Nucleus accumbens (tissue), 56 donors: ENCODE measurements around the gene TSPAN14.
"Not testable (repeated sequence)": the region's sequence is repeated elsewhere in the genome, so short reads cannot be mapped to it uniquely, and the experiment has no call there.

ENCODE experiments used
- DNase-seq, 56 donors: peaks; one replicate each; lab custom pipeline; 2025; lab: John Stamatoyannopoulos, UW

The TSPAN14 gene

DNA sequence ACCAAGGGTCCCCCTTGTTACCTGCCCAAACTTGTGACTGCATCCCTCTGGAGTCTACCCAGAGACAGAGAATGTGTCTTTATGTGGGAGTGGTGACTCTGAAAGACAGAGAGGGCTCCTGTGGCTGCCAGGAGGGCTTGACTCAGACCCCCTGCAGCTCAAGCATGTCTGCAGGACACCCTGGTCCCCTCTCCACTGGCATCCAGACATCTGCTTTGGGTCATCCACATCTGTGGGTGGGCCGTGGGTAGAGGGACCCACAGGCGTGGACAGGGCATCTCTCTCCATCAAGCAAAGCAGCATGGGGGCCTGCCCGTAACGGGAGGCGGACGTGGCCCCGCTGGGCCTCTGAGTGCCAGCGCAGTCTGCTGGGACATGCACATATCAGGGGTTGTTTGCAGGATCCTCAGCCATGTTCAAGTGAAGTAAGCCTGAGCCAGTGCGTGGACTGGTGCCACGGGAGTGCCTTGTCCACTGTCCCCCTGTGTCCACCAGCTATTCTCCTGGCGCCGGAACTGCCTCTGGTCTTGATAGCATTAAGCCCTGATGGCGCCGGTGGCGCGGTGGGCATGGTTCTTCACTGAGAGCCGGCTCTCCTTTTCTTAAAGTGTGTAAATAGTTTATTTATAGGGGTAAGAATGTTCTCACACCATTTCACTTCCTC, 64.2 kb downstream of the TSPAN14 start:
- DNase-seq: no peak

DNA sequence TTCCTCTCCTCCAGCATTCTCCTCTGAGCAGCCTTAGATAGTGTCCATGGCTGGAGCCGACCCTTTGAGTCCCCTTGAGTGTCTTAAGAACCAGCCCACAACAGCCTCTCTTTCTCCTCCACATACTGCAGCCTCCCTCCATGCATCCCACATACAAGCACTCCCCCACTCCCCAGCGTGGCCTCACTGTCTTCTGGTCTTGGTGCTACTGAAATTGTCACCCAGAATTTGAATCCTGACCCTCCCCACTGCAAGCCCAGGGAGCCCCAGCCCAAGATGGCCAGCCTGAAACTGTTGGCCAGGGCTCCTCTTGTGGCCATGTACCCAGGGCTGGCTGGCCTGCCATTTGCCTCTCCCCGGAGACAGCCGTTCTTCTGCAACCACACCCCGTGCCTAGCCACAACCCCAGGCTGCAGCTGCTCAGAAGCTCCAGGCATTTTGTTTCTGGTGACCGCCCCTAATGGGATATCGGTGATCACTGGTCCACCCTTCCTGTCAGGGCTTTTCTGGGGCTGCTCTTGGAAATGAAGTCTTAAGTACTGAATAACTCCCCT, 64.8 kb downstream of the TSPAN14 start:
- no peak for DNase-seq

DNA sequence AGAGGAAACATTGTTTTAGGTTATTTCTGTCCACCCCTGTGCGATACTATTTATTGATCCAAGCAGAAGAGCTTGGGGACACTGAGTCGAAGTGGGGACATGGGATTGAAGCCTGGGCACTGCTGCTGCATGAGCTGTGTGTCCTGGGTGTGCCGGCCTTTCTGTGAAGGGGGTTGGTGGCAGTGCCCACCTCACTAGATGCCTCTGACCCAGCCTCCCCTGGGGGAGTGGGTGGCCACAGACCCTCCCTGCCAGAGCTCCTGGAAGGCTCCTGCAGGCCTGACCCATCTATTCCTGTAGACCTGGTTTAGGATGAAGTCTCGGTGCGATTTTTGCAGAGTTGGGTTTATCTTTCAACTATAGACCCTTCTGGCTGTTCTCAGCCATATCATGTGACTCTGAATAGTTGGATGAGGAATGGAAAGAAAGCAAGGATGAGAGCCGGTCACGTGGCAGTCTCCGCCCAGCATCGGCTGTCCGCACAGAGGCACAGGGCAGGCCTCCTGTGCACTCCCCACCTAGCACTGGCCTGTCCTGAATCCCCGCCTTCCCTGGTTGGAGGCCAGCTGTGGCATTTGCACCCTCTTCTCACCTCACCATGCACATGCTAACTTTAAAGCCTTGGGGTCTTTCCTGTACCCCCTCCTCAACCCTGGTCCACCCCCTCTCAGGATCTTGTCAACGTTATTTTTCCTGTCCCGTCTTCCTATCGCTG, 66.0 kb downstream of the TSPAN14 start:
- no peak for DNase-seq

DNA sequence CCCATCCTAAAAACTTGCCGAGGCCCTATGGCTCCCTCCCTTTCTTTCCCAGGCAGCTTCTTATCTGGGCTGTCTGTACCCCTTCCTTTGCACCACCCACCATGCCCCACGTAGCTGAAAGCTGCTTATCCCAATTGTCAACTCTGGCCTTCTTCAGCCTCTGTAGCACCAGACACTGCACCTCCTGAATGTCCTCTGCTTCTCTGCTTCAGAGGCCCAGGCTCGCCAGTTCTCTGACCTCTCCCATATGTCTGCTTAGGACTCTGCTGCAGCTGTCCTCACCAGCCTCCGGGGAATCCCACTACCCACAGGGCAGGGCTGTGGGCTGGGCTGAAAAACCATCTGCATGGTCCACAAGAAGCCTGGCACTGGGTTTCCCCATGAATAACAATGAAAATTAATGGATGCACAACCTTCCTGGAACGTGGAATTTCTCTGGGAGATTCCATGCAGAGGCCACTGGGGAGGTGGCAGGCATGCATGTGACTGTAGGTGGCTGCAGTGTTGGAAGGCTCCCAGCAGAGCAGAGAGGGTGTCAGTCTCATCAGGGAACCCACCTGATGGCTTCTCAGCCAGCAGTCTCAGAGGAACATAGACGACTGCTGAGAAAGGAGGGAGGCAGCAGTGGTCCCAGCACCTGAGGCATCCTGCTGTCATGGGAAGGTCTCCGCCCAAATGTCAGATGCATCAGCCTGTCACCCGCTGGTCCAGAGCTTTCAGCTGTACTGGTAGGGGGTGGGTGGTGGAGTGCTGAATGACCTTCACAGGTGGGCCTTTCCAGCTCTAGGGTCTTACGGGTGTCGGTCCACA, 66.8 kb downstream of the TSPAN14 start:
- no peak for DNase-seq

DNA sequence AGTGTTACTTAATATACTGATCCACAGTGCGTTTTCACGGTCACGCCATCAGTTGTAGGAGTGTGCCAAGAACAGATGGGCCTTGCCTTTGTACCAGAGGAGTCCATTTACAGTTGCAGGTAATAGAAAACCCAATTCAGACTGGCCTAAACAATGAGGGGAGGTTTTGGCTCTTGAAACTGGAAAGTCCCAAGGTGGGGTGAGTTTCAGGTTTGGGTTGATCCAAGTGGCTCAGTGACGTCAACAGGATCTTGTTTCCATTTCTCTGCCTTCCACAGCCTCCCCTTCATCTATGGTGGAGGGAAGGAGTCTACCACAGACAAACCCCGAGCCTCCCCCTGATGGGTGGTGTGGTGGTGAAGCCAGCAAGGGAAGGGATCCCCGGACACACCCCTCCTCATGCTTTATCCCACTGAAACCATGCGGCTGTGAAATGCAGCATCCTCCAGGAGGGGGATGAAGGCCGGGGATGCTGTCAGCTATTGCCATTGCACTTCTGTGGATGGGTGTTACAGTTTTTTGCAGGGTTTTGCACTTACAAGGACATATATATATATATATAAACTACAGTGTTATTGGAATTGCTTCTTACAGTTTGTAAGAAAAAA, 68.8 kb downstream of the TSPAN14 start:
- no peak for DNase-seq

DNA sequence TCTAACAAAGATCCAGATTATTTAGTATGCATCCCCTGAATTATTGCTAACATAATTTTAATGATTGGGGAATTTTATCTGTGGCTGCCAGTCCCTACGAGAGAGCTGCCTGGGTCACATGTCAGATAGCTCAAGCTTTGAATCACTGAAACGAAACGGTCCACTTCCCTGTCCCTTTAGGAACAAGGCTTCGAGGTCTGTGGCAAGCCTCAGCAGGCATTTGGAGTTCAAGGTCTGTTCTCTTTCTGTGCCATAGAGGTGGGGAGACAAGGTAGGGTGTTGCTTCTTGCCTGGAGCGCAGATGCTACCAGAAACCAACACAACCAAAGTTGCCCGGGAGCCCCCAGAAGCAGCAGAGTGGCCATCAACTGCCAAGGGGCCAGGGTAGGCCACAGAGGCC, 69.7 kb downstream of the TSPAN14 start:
- DNase-seq: peak in 1 of 56 donors; percentile 12

DNA sequence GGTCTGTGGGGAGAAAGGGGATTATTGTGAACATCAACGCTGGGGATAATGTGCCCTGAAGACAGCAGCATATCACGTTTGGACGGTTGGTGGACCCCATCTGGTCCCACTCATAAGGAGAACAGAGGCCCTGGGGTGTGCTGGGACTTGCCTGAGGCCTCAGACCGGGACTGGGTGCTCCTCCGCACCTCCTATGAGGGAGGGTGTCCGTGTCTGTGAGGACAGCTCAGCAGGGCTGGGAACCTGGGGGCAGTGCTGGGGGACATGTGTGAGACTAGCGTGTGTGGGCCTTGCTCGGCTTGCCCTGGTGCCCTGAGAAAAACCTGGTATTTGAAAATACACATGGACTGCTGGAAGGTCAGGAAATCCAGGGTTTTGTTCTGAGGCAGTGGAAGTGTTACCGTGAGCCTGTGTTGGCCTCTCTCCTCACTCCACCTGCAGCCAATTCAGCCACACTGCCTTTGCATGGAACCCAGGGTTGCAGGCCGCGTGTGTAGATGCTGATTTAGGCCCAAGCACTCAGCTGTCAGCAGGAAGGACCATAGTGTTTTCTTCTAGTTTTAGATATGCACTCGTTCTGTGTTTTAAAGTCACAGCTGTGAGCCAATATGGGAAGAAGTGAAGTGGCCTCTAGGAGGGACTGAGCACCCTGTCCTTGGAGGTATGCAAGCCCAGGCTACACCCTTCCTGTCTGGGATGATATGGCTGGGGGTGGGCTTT, 70.2 kb downstream of the TSPAN14 start:
- no peak for DNase-seq

DNA sequence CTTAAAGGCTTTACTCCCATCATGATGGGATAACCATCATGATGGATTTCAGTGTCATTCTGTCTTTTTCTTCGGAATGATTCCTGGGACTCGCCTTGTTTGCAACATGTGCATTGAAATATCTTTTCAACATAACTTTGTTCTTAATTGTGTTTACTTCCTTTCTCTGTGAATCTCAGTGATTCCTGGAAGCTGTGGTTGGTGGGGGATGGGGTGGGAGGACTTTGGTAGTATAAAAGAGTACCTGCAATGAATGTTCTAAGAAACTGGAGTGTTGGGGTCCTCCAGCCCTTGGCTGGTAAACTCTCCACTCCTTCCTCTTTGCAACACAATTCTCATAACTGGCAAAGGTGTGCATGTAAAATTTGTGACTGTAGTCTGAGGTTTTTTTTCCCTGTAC, 72.1 kb downstream of the TSPAN14 start:
- no peak for DNase-seq

DNA sequence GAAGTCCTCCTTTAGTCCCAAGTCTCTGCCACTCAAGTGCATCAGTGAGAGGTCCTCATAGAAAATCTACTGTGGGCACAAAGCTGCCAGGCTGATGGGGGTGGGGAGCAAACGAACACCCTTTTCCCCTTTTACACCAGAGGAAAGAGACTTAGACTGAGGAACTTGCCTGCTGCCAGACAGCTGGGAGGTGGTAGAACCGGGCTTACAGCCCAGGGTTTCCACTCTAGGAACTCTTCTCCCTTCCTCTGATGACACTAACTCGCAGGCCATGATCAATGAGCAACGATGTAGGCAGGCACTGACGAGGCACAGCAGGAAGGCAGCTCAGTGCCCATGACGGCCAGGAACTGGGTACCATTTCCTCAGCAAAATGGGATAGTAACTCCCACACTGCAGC, 72.6 kb downstream of the TSPAN14 start:
- DNase-seq: peak in 6 of 56 donors; percentile 13 to 42 (median 20)

DNA sequence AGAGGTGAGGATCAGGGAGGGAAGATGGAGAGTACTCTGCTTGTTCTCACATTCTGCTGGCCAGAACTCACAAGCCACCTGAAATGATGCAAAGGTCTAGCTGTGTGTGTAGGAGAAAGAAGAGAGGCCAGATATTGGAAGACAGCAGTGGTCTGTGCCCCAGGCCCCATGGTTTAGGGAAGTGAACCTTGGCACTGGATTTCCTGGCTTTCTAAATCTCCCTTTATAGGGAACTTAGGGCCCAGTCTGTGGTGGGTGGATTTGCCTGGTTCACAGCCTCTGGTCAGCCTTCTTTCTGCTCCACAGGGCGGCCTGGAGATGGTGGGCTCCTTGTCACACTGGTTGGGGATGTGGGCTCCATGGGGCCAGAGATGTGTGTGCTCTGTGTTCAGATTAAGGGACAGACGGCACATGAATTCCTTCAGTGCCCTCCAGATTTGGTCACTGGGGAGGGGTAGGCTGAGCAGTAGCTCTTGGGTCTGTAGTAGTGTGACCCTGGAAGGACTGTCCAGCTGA, 74.1 kb downstream of the TSPAN14 start:
- peak in 2 of 56 donors; percentile 5 to 13 for DNase-seq

DNA sequence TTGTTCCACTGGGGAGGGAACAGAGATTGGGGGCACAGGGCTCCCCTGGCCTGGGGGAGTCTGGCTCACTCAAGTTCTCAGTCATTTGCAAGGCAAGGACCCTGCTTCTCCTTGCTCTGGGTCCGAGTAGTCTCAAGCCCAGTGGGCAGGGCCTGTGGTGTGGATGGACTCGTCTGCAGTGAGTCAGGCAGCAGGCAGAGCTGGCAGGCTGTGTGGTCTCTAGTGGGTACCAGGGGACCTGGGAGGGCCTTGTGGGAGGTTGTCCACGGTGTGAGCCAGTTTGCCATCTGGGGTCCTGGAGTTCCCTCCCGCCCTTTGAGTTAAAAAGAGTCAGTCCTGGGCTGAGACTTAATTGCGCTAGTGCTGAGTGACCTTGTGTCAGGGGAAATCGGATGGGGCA, 74.8 kb downstream of the TSPAN14 start:
- no peak for DNase-seq

DNA sequence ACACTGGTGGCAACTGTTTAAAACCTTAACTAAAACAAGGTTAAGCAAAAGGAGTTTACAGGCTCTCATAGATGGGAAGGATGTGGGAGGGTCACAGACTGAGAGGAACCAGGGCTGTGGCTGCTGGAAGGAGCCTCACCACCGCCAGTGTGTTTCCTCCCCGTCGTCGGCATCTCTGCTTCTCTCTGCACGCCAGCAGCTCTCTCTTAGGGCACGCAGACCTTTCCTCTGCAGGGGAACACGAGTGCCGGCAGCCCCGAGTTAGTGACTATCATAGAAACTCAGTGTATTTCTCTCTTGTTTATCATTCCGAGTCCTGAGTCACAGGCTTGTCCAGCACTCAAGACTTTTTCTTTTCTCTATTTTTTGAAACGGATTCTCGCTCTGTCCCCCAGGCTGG, 75.5 kb downstream of the TSPAN14 start:
- DNase-seq: peak in 3 of 56 donors; percentile 9 to 38 (median 19)

DNA sequence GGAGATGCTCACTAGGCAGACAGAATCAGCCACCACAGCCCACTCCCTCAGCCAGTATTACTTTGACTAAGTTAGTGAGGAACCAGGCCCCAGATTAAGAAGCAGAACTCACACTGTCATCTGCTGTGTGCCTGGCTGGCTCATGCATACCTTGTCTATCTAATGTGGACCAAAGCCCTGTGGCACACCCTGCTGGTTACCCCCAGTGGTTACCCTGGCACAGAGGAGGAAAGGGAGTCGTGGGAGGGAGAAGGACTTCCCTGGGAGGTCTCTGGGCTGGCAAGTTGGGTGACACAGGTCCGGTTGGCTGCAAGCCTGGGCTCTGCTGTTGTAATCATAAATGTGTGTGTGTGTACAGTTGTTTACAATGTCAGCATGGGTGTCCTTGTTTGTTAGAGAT, 76.1 kb downstream of the TSPAN14 start:
- DNase-seq: peak in 8 of 56 donors; percentile 10 to 49 (median 34)

DNA sequence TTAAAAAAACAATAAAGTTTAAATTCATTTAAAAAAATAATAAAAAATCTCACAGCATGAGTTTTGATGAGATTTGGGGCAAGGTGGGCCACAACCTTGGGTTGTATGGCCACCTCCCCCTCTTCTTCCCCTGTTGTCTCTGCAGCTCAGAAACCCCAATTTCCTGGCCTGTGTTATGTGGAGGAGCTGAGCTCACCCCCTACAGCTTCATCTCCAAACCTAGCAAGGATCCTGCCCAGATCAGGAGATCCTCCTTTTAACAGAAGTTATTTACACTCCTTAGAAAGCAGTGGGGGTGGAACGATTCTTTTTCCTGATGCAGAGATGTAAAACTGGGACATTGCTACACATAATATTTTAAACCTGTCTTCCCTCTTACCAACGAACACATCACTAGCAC, 76.7 kb downstream of the TSPAN14 start:
- DNase-seq: no peak

DNA sequence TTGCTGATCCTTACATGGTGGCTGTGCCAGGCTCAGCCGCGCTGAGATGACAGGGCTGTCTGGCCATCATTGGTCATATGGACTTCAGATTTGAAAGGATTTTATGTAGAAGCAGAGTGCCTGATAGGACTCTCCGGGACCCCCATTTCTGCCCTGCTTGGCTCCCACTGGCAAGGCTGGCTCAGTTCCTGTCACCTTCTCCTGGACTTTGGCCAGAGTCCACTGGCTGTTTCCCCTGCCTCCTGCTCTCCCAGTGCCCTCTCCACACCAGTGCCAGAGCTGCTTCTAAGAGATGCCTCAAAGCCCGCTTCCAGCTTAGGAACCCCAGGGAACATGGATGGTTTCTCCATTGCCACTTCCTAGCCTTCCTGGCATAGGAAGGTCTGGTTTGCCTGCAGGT, 78.5 kb downstream of the TSPAN14 start:
- DNase-seq: no peak

DNA sequence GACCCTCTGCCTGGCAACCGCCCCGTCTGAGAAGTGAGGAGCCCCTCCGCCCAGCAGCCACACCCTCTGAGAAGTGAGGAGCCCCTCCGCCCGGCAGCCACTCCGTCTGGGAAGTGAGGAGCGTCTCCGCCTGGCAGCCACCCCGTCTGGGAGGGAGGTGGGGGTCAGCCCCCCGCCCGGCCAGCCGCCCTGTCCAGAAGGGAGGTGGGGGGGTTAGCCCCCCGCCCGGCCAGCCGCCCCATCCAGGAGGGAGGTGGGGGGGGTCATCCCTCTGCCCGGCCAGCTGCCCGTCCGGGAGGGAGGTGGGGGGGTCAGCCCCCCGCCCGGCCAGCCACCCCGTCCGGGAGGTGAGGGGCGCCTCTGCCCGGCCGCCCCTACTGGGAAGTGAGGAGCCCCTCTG, 79.9 kb downstream of the TSPAN14 start:
- not testable (repeated sequence) for DNase-seq

DNA sequence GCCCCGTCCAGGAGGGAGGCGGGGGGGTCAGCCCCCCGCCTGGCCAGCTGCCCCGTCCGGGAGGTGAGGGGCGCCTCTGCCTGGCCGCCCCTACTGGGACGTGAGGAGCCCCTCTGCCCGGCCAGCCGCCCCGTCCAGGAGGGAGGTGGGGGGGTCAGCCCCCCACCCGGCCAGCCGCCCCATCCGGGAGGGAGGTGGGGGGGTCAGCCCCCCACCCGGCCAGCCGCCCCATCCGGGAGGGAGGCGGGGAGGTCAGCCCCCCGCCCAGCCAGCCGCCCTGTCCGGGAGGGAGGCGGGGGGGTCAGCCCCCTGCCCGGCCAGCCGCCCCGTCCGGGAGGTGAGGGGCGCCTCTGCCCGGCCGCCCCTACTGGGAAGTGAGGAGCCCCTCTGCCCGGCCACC, 80.5 kb downstream of the TSPAN14 start:
- not testable (repeated sequence) for DNase-seq

DNA sequence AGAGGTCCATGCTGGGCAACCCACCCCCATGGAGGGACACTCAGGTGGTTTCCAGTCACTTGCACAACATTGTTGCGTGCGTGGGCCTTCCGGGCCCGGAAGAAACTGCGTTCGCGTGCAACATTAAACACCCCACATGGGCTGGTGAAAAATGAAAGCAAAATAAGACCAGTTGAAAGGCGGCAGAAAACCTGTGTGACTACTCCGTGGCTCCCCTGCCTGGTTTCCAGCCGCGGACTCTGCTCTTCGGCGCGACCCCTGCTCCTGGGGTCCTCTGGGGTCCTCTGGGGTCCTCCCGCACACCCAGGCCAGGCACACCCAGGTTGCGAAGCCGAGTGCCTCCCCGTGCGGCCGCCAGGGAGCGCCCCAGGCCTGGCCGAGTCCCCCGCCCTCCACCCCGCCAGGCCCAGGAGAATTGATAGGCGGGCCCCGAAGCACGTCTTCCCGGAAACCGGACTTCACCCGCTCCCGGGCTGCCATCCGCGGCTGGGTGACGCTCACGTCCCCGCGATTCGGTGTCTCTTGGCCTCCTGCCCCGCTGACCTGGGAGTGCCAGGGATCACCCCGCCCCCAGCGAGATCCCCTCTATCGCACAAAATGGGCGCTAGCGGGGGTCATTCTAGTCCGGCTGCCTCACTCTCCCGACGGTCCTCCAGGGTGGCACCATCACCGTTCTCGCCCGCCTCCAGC, 81.7 kb downstream of the TSPAN14 start:
- peak in 11 of 56 donors; percentile 10 to 56 (median 16) for DNase-seq

DNA sequence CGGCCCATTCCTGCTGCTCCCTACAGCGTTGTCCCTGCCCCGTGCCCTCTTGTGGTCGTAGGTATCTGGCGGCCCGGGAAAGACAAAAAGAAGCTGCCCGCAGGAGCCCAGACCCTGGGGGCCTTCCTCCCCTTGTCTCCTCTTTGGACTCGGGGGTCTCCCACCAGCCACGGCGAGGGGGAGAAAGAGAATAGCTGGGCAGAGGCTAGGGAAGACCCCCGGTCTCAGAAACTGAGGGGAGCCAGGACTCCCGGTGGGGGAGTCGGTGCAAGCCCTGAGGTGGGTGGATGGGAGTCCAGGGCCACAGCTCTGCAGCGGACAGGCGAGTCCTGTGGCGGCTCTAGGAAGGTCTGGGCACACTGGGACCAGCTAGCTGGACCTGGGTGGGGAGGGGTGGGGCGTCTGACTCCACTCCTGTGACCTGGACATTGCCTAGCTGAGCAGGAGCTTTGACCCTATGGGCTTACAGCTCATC, 82.3 kb downstream of the TSPAN14 start:
- DNase-seq: no peak
